ENCODE data around the gene GSDME.

The GSDME gene

DNA sequence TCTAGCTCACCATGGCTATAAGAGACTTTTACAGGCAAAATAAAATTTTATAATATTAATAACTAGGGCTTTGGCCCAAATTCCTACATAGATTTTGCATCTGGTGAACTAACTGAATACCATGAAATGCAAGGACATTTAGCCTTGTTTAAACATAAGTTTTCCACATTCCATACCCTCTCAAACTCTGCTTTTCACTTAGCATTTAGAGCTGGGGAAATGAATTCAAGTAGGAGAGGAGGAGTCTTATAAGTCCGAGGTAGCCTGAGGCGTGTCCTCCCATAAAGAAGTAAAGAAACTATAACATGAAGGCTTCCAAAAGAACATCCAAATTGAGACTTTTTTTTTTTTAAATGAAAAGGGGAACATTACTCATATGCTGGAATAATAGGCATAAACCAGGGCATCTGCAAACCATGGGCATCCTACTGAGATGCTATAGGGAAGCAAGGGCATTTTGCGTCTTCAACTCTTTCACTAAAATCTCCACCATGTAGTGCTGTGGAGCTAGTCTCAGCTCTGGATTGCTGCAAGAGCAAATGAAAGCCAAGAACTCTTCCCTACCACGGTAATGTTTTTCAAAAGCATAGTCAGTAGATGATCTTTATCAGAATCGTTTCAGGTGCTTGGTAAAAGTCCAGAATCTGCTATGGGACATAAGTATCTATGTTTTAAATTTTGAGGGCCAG is 104.9 kb downstream of the GSDME start:
- DNase-seq (ENCODE audit: low read depth), result no peak
- H3K4me3 ChIP-seq (ENCODE audit: low read length), result no peak overlapping the region
- TF ChIP-seq, protein P1, sequence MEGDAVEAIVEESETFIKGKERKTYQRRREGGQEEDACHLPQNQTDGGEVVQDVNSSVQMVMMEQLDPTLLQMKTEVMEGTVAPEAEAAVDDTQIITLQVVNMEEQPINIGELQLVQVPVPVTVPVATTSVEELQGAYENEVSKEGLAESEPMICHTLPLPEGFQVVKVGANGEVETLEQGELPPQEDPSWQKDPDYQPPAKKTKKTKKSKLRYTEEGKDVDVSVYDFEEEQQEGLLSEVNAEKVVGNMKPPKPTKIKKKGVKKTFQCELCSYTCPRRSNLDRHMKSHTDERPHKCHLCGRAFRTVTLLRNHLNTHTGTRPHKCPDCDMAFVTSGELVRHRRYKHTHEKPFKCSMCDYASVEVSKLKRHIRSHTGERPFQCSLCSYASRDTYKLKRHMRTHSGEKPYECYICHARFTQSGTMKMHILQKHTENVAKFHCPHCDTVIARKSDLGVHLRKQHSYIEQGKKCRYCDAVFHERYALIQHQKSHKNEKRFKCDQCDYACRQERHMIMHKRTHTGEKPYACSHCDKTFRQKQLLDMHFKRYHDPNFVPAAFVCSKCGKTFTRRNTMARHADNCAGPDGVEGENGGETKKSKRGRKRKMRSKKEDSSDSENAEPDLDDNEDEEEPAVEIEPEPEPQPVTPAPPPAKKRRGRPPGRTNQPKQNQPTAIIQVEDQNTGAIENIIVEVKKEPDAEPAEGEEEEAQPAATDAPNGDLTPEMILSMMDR (conservative IDR thresholded peaks at IDR 0.05; ENCODE audit: low read length), result no peak

Data from AG10803 (cell line).